Neural crest cell (in vitro differentiated cells): ENCODE measurements around the gene LBX2. TPM values are rescaled to one million over a fixed set of nuclear protein-coding genes. Genes with fewer than 3 reads are reported as not detected.

Experiments used
- DNase-seq: peaks from one replicate; pipeline ENCODE4 v3.0.0; 2021; ENCODE audit warnings: low read depth, mixed read lengths, low spot score
- H3K27ac Mint-ChIP-seq: one replicate; pipeline ENCODE4 v1.8.0; 2021; ENCODE audit warnings: mild to moderate bottlenecking, mixed read lengths; ENCODE audit not compliant: unreplicated experiment
- H3K27me3 Mint-ChIP-seq: 2 replicates; pipeline ENCODE4 v1.8.0; 2021; ENCODE audit warnings: low read depth, mild to moderate bottlenecking, mixed read lengths
- H3K36me3 Mint-ChIP-seq: 2 replicates; pipeline ENCODE4 v1.8.0; 2021; ENCODE audit warnings: low read depth, mild to moderate bottlenecking, mixed read lengths
- H3K4me1 Mint-ChIP-seq: 2 replicates; pipeline ENCODE4 v1.8.0; 2021; ENCODE audit warnings: mixed read lengths
- H3K4me3 Mint-ChIP-seq: one replicate; pipeline ENCODE4 v1.8.0; 2021; ENCODE audit warnings: mild to moderate bottlenecking, mixed read lengths
- H3K9me3 Mint-ChIP-seq: 2 replicates; pipeline ENCODE4 v1.8.0; 2021; ENCODE audit warnings: mixed read lengths
- total RNA-seq: library from RNA; stranded (reverse); gene quantifications from 2 replicates; pipeline ENCODE4 v1.2.1, GENCODE V29; 2021
- TF ChIP-seq, protein P1 (sequence below): fragments of 200-600 bp; sonication (generic); conservative IDR thresholded peaks from 2 replicates; pipeline ENCODE4 v1.5.0; 2021; ENCODE audit warnings: antibody characterized with exemption, mild to moderate bottlenecking

The LBX2 gene
- total RNA-seq, 1 donor from 2014 or later, result 0.28 TPM

DNA sequence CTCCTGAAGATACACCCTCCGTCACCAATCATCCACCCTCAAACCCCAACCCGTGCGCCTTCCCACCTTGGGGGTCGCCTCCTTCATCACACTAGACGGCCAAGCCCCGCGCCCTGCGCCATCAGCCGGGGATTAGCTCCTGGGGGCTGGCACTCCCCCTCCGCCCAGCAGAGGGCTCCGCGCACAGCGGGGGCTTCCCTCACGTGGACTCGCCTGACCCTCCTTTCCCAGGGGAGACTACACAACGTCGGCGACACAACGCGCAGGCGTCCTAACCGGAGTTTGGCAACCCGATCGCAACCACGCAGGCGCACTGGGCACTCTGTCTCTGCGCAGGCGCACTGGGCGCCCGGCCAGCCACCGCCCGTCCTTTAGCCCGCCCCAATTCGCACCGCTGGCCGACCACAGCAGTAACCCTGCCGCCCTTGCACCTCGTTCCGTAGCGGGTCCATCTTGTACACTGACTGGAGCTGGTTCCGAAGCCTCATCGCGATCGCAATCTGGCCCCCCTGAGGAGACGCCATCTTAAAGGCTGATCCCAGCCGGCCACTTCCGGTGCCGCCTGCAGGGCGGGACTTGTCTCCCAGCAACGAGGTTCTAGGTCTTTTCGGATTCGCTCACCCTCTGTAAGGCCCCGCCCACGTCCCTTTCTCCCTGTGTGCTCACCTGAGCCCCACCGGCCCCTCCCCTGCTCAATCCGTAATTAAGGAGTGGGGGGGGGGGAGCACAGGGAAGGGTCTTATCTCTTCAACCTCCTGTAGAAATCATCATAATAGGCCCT lies 7.9 kb upstream of the LBX2 start, which contains the start of gene PCGF1:
TSS of gene PCGF1 (minus strand) at position 551 of the 781 bp plus-strand sequence. CDS start at position 524, 27 bp downstream.
- peak; percentile 97 for DNase-seq
- peak within 1 kb of the TSS; percentile 100 for H3K27ac Mint-ChIP-seq
- peaks cover 21% of the 10 kb centered on the region for H3K36me3 Mint-ChIP-seq
- peaks cover 35% of the 10 kb centered on the region for H3K4me1 Mint-ChIP-seq
- TF ChIP-seq, protein P1, sequence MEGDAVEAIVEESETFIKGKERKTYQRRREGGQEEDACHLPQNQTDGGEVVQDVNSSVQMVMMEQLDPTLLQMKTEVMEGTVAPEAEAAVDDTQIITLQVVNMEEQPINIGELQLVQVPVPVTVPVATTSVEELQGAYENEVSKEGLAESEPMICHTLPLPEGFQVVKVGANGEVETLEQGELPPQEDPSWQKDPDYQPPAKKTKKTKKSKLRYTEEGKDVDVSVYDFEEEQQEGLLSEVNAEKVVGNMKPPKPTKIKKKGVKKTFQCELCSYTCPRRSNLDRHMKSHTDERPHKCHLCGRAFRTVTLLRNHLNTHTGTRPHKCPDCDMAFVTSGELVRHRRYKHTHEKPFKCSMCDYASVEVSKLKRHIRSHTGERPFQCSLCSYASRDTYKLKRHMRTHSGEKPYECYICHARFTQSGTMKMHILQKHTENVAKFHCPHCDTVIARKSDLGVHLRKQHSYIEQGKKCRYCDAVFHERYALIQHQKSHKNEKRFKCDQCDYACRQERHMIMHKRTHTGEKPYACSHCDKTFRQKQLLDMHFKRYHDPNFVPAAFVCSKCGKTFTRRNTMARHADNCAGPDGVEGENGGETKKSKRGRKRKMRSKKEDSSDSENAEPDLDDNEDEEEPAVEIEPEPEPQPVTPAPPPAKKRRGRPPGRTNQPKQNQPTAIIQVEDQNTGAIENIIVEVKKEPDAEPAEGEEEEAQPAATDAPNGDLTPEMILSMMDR, result peak; percentile 61
- H3K9me3 Mint-ChIP-seq, result peaks cover 3% of the 10 kb centered on the region
- peak within 1 kb of the TSS; percentile 99 for H3K4me3 Mint-ChIP-seq
- H3K27me3 Mint-ChIP-seq, result peaks cover 91% of the 10 kb centered on the region

DNA sequence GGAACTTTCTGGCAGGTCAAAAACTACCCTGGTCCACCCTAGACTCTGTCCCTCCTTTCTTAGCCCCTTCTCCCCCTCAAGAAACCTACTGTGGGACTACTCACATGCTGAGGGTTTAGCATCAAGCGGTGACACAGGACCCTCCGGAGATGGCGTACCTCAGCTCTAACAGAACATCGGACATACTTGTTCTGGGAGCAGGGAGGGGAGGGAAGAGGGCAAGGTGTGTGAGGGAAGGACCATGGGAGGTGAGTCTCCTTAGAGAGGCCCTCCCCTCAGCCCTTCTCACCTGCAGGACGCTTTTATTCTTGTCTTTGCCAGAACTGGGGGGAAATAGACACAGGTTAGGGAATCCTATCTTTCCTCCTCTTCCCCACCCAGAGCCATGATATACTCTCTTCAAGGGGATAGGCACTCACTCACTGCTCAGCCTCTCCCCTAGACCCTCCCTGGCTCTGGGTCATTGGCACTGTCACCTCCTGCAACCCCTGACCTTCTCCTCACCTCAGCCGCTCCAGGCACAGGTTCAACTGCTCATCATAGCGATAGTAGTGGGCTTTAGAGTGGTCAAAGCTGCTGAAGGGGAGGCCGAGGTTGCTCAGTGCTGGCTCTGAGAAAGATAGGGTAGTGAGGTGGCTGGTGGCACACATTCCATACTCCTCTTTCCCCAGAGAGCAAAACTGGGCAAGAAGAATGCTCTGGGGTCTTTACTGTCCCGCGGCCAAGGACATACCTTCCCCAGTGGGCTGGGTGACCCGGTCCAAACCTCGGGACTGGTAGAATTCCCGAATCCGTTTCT lies 6.2 kb upstream of the LBX2 start:
- H3K9me3 Mint-ChIP-seq, result peaks cover 3% of the 10 kb centered on the region
- peaks cover 91% of the 10 kb centered on the region for H3K27me3 Mint-ChIP-seq
- TF ChIP-seq, protein P1, result no peak

DNA sequence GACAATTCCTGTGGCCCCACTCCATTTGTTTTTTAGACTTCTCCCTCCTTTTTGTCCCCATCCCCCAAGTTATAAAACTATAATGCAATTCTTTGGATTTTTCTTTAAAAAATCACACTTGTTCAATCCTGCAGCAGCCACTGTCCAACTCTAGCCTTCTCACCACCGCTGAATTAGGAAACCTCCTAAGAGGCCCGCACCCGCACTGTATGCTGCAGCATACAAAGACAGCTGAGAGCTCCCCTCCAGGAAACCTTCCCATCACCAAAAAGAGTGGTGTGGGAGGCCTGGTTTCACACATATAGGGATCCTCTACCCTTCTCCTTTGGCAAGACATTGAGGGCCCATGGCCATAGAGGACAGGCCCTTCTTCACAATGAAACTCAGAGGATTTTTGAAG lies 5.2 kb upstream of the LBX2 start:
- Mint-ChIP-seq H3K36me3 (peaks cover 23% of the 10 kb centered on the region), H3K4me1 (peaks cover 37% of the 10 kb centered on the region), H3K27me3 (peaks cover 91% of the 10 kb centered on the region), H3K4me3 (peak overlapping the region; percentile 99), H3K27ac (no peak overlapping the region), H3K9me3 (peaks cover 3% of the 10 kb centered on the region)
- TF ChIP-seq, protein P1, result no peak
- no peak for DNase-seq

More for the DNA sequence above, 6.2 kb upstream of the LBX2 start:
- Mint-ChIP-seq H3K27ac (no peak overlapping the region), H3K36me3 (peaks cover 23% of the 10 kb centered on the region), H3K4me3 (peak overlapping the region; percentile 99), H3K4me1 (peaks cover 37% of the 10 kb centered on the region)
- no peak for DNase-seq

DNA sequence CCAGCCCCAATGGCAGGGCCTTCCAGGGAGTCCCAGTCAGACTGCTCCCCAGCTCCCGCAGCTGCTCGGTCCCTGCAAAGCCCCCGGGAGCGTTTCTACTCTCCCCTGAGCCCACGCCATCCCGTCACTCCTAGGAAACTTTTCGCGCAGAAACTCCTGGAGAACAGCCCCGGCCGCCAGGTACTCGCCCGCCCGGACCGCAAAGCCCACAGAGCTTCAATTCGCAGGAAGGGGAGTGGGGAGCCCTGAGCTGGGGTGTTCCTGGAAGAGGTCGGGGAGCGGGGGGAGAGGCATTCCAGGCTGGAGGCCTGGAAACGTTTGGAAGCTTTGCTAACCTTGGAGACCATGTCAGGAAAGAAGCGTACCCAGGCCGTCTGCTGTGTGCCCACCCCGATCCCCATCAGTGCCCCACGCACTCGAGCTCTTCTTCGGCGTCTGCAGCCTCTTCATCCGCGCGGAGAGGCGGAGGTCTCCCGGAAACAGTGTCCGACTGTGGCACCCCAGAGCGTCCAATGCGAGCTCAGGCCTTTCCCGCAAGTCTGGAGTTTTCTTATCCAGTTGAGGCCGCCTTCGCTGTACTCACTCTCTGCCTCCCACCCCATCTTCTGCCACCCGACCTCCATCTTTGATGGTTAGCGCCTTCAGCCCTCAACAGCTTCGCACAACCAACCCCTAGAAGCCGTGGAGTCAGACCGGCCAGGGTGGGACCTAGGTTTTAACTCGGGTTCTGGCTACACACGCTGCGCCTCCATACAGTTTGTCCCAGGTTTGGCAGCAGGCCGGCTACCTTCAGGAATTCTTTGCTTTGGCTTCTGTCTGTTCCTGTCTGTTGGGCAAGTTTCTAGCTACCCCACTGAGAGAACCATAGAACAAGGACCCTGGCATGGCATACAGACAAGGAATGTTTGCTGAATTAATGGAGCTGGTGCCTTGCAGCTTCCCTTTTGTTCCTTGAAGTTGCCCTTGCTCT lies 4.4 kb upstream of the LBX2 start:
- Mint-ChIP-seq H3K9me3 (peaks cover 3% of the 10 kb centered on the region), H3K4me1 (peaks cover 41% of the 10 kb centered on the region), H3K27ac (no peak overlapping the region), H3K27me3 (peaks cover 90% of the 10 kb centered on the region), H3K36me3 (peaks cover 23% of the 10 kb centered on the region), H3K4me3 (peak overlapping the region; percentile 99)
- TF ChIP-seq, protein P1, result no peak
- DNase-seq, result no peak
